GM21390 (cell line): ENCODE results near the gene COG5.
"Not testable (repeated sequence)": the region's sequence is repeated elsewhere in the genome, so short reads cannot be mapped to it uniquely, and the experiment has no call there.

ENCODE experiments used
- ATAC-seq: cut with Tn5 transposase; IDR thresholded peaks from one replicate; pipeline ENCODE4 v1.9.1; 2021; ENCODE audit not compliant: unreplicated experiment

COG5 gene

GRCh38 chr7:107284911-107285479 is 278.7 kb downstream of the COG5 start:
- no peak for ATAC-seq

GRCh38 chr7:107277331-107277730 is 286.4 kb downstream of the COG5 start:
- ATAC-seq = no peak

- no peak for ATAC-seq
These were observed 287.4 kb downstream of the COG5 start for GRCh38 chr7:107276220-107276827.

GRCh38 chr7:107274506-107274905 is 289.2 kb downstream of the COG5 start:
- ATAC-seq = no peak

- ATAC-seq = no peak
These were observed 293.9 kb downstream of the COG5 start for GRCh38 chr7:107269790-107270189.

GRCh38 chr7:107268594-107268993 is 295.1 kb downstream of the COG5 start:
- no peak for ATAC-seq

GRCh38 chr7:107267138-107267537 is 296.6 kb downstream of the COG5 start:
- ATAC-seq = no peak

GRCh38 chr7:107264723-107265122 is 299.0 kb downstream of the COG5 start:
- ATAC-seq = no peak

GRCh38 chr7:107262857-107263256 is 300.9 kb downstream of the COG5 start:
- ATAC-seq = no peak

- no peak for ATAC-seq
These were observed 305.0 kb downstream of the COG5 start for GRCh38 chr7:107258737-107259136.

- ATAC-seq = no peak
These were observed 308.1 kb downstream of the COG5 start for GRCh38 chr7:107255602-107256001.

- ATAC-seq = no peak
These were observed 309.2 kb downstream of the COG5 start for GRCh38 chr7:107254398-107254985.

- ATAC-seq = no peak
These were observed 310.1 kb downstream of the COG5 start for GRCh38 chr7:107253599-107253998.

GRCh38 chr7:107251963-107252362 is 311.8 kb downstream of the COG5 start:
- no peak for ATAC-seq

GRCh38 chr7:107248551-107249316 is 315.0 kb downstream of the COG5 start:
- no peak for ATAC-seq

GRCh38 chr7:107246836-107247235 is 316.9 kb downstream of the COG5 start:
- ATAC-seq = not testable (repeated sequence)

GRCh38 chr7:107244613-107245012 is 319.1 kb downstream of the COG5 start:
- ATAC-seq = no peak

GRCh38 chr7:107242267-107242666 is 321.5 kb downstream of the COG5 start:
- ATAC-seq = no peak

GRCh38 chr7:107237451-107237850 is 326.3 kb downstream of the COG5 start:
- no peak for ATAC-seq

- ATAC-seq = no peak
These were observed 326.9 kb downstream of the COG5 start for GRCh38 chr7:107236862-107237261.

- no peak for ATAC-seq
These were observed 329.3 kb downstream of the COG5 start for GRCh38 chr7:107234436-107234835.

GRCh38 chr7:107233981-107234380 is 329.7 kb downstream of the COG5 start:
- ATAC-seq = no peak
